NCI-H1930 (cell line): ENCODE measurements around the gene MRPL39.

Experiments
- DNase-seq, 2 experiments: peaks; one replicate each; lab custom pipeline; 2025; lab: John Stamatoyannopoulos, UW

MRPL39 gene

GRCh38 chr21:25614441-25614840, 7.2 kb upstream of the MRPL39 start:
- no peak for DNase-seq

GRCh38 chr21:25608044-25608737, 910 bp upstream of the MRPL39 start:
- peak; percentile 37 to 55 for DNase-seq

- no peak for DNase-seq
Measured at GRCh38 chr21:25589887-25590286, 17.4 kb downstream of the MRPL39 start.

GRCh38 chr21:25586791-25587190, 20.5 kb downstream of the MRPL39 start:
- no peak for DNase-seq

- no peak for DNase-seq
Measured at GRCh38 chr21:25586326-25586725, 21.0 kb downstream of the MRPL39 start.

- no peak for DNase-seq
Measured at GRCh38 chr21:25584833-25585676, 22.2 kb downstream of the MRPL39 start.

- DNase-seq = no peak
Measured at GRCh38 chr21:25583370-25584130, 23.7 kb downstream of the MRPL39 start.

GRCh38 chr21:25582888-25583287, 24.4 kb downstream of the MRPL39 start:
- DNase-seq = no peak

GRCh38 chr21:25582164-25582790, 25.0 kb downstream of the MRPL39 start:
- DNase-seq = no peak

GRCh38 chr21:25581582-25581981, 25.7 kb downstream of the MRPL39 start:
- DNase-seq = no peak

- no peak for DNase-seq
Measured at GRCh38 chr21:25580912-25581260, 26.4 kb downstream of the MRPL39 start.

- DNase-seq = no peak
Measured at GRCh38 chr21:25579226-25580013, 27.9 kb downstream of the MRPL39 start.

- no peak for DNase-seq
Measured at GRCh38 chr21:25578056-25578961, 29.0 kb downstream of the MRPL39 start.

GRCh38 chr21:25577424-25578055, 29.7 kb downstream of the MRPL39 start:
- DNase-seq = no peak

GRCh38 chr21:25573409-25574206, 33.7 kb downstream of the MRPL39 start:
- DNase-seq = peak in 1 of 2 experiments; percentile 11

GRCh38 chr21:25572861-25573310, 34.4 kb downstream of the MRPL39 start:
- DNase-seq = no peak

GRCh38 chr21:25571726-25572121, 35.6 kb downstream of the MRPL39 start:
- DNase-seq = no peak

- DNase-seq = no peak
Measured at GRCh38 chr21:25569711-25570110, 37.6 kb downstream of the MRPL39 start.

- DNase-seq = no peak
Measured at GRCh38 chr21:25569084-25569483, 38.2 kb downstream of the MRPL39 start.
